ENCODE data around the gene TUSC2. TPM values are rescaled to one million over a fixed set of nuclear protein-coding genes. Genes with fewer than 3 reads are reported as not detected.

TUSC2 gene
- total RNA-seq, 1 donor from 2014 or later, result 32.9 TPM

- DNase-seq, result peak; percentile 18
Observed at GRCh38 chr3:50293079-50293801, 34.8 kb downstream of the TUSC2 start.

GRCh38 chr3:50292159-50293078 lies 35.6 kb downstream of the TUSC2 start, which contains the start of gene IFRD2:
Gene IFRD2, minus strand, starts transcription at chr3:50292429. Its CDS starts 155 bp downstream, at chr3:50292274.
- H3K27ac ChIP-seq (replicated peaks), result peak within 1 kb of the TSS; percentile 93
- peaks cover 29% of the 10 kb centered on the region for H3K36me3 ChIP-seq
- intact Hi-C loops (cut with micrococcal nuclease), result no loop called here
- H3K27me3 ChIP-seq (ENCODE audit: low read depth), result no peaks in the 10 kb centered on the region
- no peaks in the 10 kb centered on the region for H3K9me3 ChIP-seq (replicated peaks)
- no peak for TF ChIP-seq CTCF (IDR thresholded peaks at IDR 0.05; ENCODE audit: borderline replicate concordance)
- H3K4me3 ChIP-seq, result peak within 1 kb of the TSS; percentile 95
- H3K4me1 ChIP-seq, result peaks cover 40% of the 10 kb centered on the region
- peak; percentile 97 for DNase-seq

More at GRCh38 chr3:50293079-50293801, 34.8 kb downstream of the TUSC2 start:
- Histone ChIP-seq H3K4me3 (peak overlapping the region; percentile 95), H3K9me3 (replicated peaks) (no peaks in the 10 kb centered on the region), H3K4me1 (peaks cover 37% of the 10 kb centered on the region), H3K27me3 (ENCODE audit: low read depth) (no peaks in the 10 kb centered on the region), H3K36me3 (peaks cover 23% of the 10 kb centered on the region), H3K27ac (replicated peaks) (peak overlapping the region; percentile 93)
- intact Hi-C loops (cut with micrococcal nuclease), result no loop called here
- TF ChIP-seq CTCF (IDR thresholded peaks at IDR 0.05; ENCODE audit: borderline replicate concordance), result no peak

GRCh38 chr3:50290161-50290641 lies 37.8 kb downstream of the TUSC2 start:
- Histone ChIP-seq H3K27me3 (ENCODE audit: low read depth) (no peaks in the 10 kb centered on the region), H3K36me3 (peaks cover 29% of the 10 kb centered on the region), H3K4me1 (peaks cover 62% of the 10 kb centered on the region), H3K4me3 (no peak overlapping the region), H3K9me3 (replicated peaks) (no peaks in the 10 kb centered on the region), H3K27ac (replicated peaks) (peak overlapping the region; percentile 93)
- no peak for TF ChIP-seq CTCF (IDR thresholded peaks at IDR 0.05; ENCODE audit: borderline replicate concordance)
- peak; percentile 14 for DNase-seq
- intact Hi-C loops (cut with micrococcal nuclease), result no loop called here

GRCh38 chr3:50289130-50289529 lies 38.9 kb downstream of the TUSC2 start:
- TF ChIP-seq CTCF (IDR thresholded peaks at IDR 0.05; ENCODE audit: borderline replicate concordance), result no peak
- Histone ChIP-seq H3K27ac (replicated peaks) (peak overlapping the region; percentile 86), H3K4me3 (no peak overlapping the region), H3K27me3 (ENCODE audit: low read depth) (no peaks in the 10 kb centered on the region), H3K4me1 (peaks cover 66% of the 10 kb centered on the region), H3K9me3 (replicated peaks) (no peaks in the 10 kb centered on the region), H3K36me3 (peaks cover 29% of the 10 kb centered on the region)
- intact Hi-C loops (cut with micrococcal nuclease), result no loop called here
- DNase-seq, result no peak

GRCh38 chr3:50288387-50289007 lies 39.5 kb downstream of the TUSC2 start:
- Histone ChIP-seq H3K4me1 (peaks cover 63% of the 10 kb centered on the region), H3K27ac (replicated peaks) (peak overlapping the region; percentile 86), H3K27me3 (ENCODE audit: low read depth) (no peaks in the 10 kb centered on the region), H3K36me3 (peaks cover 29% of the 10 kb centered on the region), H3K4me3 (no peak overlapping the region), H3K9me3 (replicated peaks) (no peaks in the 10 kb centered on the region)
- peak; percentile 16 for DNase-seq
- intact Hi-C loops (cut with micrococcal nuclease), result no loop called here
- TF ChIP-seq CTCF (IDR thresholded peaks at IDR 0.05; ENCODE audit: borderline replicate concordance), result no peak
